ENCODE data around the gene WNT4. TPM values are rescaled to one million over a fixed set of nuclear protein-coding genes. Genes with fewer than 3 reads are reported as not detected.

WNT4 gene
- total RNA-seq, 1 experiment from 2014 or later: 1.5 TPM

DNA sequence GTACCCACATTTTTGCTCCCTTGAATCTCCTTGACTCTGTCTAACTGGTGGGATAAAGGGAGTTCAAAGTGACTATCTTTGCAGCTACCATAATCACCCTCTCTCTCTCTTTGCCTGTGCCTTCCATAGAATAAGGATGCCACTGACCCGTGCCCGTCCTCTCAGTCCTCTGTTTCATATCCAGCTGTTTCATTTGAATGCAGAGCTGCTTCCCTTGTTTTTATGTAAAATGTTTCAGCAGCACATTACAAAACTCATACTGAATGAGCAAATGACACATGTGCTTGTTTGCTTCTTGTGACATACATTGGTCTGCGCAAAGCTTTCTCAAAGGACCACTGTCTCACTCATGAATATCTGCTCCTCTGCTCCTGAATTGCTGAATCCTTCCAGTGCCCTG is 52.0 kb downstream of the WNT4 start (continued):
- TF ChIP-seq, protein P1, sequence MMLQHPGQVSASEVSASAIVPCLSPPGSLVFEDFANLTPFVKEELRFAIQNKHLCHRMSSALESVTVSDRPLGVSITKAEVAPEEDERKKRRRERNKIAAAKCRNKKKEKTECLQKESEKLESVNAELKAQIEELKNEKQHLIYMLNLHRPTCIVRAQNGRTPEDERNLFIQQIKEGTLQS (IDR thresholded peaks at IDR 0.05): no peak
- TF ChIP-seq ZFX (IDR thresholded peaks at IDR 0.05) (no peak), EGR1 (IDR thresholded peaks at IDR 0.05; ENCODE audit: low read depth) (no peak)

DNA sequence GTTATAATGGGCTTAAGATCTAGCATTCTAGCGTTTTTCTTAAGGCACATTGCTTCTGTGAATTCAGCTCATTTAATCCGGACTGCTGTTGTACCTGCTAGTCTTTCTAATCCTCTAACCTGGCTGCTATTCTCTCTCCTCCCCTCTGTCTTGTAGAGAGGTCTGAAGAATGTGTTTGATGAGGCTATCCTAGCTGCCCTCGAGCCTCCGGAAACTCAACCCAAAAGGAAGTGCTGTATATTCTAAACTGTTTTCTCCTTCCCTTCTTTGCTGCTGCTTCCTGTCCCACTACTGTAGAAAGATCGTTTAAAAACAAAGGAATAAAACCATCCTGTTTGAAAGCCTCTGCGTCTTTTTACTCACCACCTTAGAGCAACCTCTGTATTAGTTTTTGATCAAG is 53.1 kb downstream of the WNT4 start:
- BruUV-seq (replicated peaks): no TSS peak
- H3K4me2 ChIP-seq (ENCODE audit: low read length): no peak overlapping the region
- no peaks in the 10 kb centered on the region for H3K9me3 ChIP-seq (ENCODE audit: control insufficient read depth in 1 of 2, insufficient read depth in 1 of 2, low read depth in 1 of 2, low read length in 2 of 2)
- RAD21 ChIA-PET (ENCODE audit: low non-redundant PET in 1 of 2, low total read pairs in 2 of 2, uncharacterized antibody in 2 of 2, unreplicated experiment in 2 of 2): no interaction called here
- H3K4me1 ChIP-seq (ENCODE audit: control insufficient read depth in 1 of 2, insufficient read depth in 2 of 2, low read length in 2 of 2): no peaks in the 10 kb centered on the region
- peaks cover 14 to 21% of the 10 kb centered on the region in 2 experiments for H3K36me3 ChIP-seq (ENCODE audit: control insufficient read depth in 1 of 2, insufficient read depth in 2 of 2, low read length in 2 of 2)
- no peak overlapping the region for H3K9ac ChIP-seq (ENCODE audit: low read length)
- ATAC-seq (no peak), DNase-seq (ENCODE audit: low read depth, low spot score) (no peak)
- no peaks in the 10 kb centered on the region for H3K27me3 ChIP-seq (ENCODE audit: insufficient read depth, low read length)
- H2AFZ ChIP-seq (ENCODE audit: low read depth, low read length, poor library complexity, severe bottlenecking): no peak overlapping the region
- intact Hi-C loops (cut with micrococcal nuclease): no loop called here
- H4K20me1 ChIP-seq (ENCODE audit: insufficient read depth): peaks cover 33% of the 10 kb centered on the region; the same call in 1 of the 2 replicates
- no peak overlapping the region for H3K4me3 ChIP-seq (replicated peaks in 1 of 2; ENCODE audit: low read depth in 1 of 2, low read length in 2 of 2)
- no peaks in the 10 kb centered on the region for H3K9me2 ChIP-seq (ENCODE audit: insufficient read depth)
- H3K27ac ChIP-seq (ENCODE audit: low read depth, low read length): no peak overlapping the region
- peaks cover 89% of the 10 kb centered on the region for H3K79me2 ChIP-seq (ENCODE audit: insufficient read depth, low read length)
- CTCF ChIA-PET: no interaction called here
- TF ChIP-seq EZH2 (IDR thresholded peaks at IDR 0.05): no peak
- TF ChIP-seq, protein P2, sequence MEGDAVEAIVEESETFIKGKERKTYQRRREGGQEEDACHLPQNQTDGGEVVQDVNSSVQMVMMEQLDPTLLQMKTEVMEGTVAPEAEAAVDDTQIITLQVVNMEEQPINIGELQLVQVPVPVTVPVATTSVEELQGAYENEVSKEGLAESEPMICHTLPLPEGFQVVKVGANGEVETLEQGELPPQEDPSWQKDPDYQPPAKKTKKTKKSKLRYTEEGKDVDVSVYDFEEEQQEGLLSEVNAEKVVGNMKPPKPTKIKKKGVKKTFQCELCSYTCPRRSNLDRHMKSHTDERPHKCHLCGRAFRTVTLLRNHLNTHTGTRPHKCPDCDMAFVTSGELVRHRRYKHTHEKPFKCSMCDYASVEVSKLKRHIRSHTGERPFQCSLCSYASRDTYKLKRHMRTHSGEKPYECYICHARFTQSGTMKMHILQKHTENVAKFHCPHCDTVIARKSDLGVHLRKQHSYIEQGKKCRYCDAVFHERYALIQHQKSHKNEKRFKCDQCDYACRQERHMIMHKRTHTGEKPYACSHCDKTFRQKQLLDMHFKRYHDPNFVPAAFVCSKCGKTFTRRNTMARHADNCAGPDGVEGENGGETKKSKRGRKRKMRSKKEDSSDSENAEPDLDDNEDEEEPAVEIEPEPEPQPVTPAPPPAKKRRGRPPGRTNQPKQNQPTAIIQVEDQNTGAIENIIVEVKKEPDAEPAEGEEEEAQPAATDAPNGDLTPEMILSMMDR (IDR thresholded peaks at IDR 0.05 in 2 of 3, conservative IDR thresholded peaks at IDR 0.05 in 1 of 3; ENCODE audit: borderline replicate concordance in 1 of 3, insufficient read depth in 1 of 3, low read depth in 2 of 3, low read length in 2 of 3): no peak
- no peak for TF ChIP-seq ZFX (IDR thresholded peaks at IDR 0.05)
- no peak for TF ChIP-seq ELF1 (IDR thresholded peaks at IDR 0.05; ENCODE audit: borderline replicate concordance, low read depth)
- TF ChIP-seq POLR2A (IDR thresholded peaks at IDR 0.05; ENCODE audit: borderline replicate concordance, extremely low read depth, insufficient read depth, insufficient read length): no peak
- TF ChIP-seq SRF (IDR thresholded peaks at IDR 0.05; ENCODE audit: low read depth): no peak
- TF ChIP-seq SIN3A (IDR thresholded peaks at IDR 0.05; ENCODE audit: low read depth): no peak
- no peak for TF ChIP-seq TCF7L2 (IDR thresholded peaks at IDR 0.05; ENCODE audit: borderline replicate concordance, extremely low read depth, insufficient read depth, insufficient read length)
- TF ChIP-seq, protein P1 (IDR thresholded peaks at IDR 0.05): no peak
- TF ChIP-seq EGR1 (IDR thresholded peaks at IDR 0.05; ENCODE audit: low read depth): no peak
- TF ChIP-seq RAD21 (IDR thresholded peaks at IDR 0.05; ENCODE audit: low read depth): no peak
- TF ChIP-seq JUND (IDR thresholded peaks at IDR 0.05): no peak
- POLR2A ChIA-PET: no interaction called here

All from HCT116 (cell line).